Central memory CD8-positive, alpha-beta T cell (primary cell): ENCODE data around the gene RPS16.

Experiments used
- ATAC-seq: fragments of 150-1000 bp; cut with Tn5 transposase; replicated peaks from 2 replicates; pipeline ENCODE4 v1.10.0; 2022; ENCODE audit warnings: mild to moderate bottlenecking, moderate FRiP score, moderate number of reproducible peaks; ENCODE audit not compliant: poor library complexity, severe bottlenecking; ENCODE audit errors: extremely low read depth
- DNase-seq, 2 donors: peaks; one replicate each; pipeline ENCODE4 v3.0.0; 2021; ENCODE audit warnings: low spot score in 2 of 2
- H3K27ac Mint-ChIP-seq: one replicate; pipeline ENCODE4 v1.8.0; 2022; ENCODE audit warnings: low read depth, mild to moderate bottlenecking, moderate library complexity, mixed read lengths
- H3K27me3 Mint-ChIP-seq: one replicate; pipeline ENCODE4 v1.8.0; 2022; ENCODE audit warnings: mixed read lengths
- H3K36me3 Mint-ChIP-seq: one replicate; pipeline ENCODE4 v1.8.0; 2022; ENCODE audit warnings: mild to moderate bottlenecking, moderate library complexity, mixed read lengths; ENCODE audit not compliant: insufficient read depth
- H3K4me1 Mint-ChIP-seq: one replicate; pipeline ENCODE4 v1.8.0; 2022; ENCODE audit warnings: mixed read lengths
- H3K4me3 Mint-ChIP-seq: one replicate; pipeline ENCODE4 v1.8.0; 2022; ENCODE audit warnings: mild to moderate bottlenecking, moderate library complexity, mixed read lengths
- H3K9me3 Mint-ChIP-seq: one replicate; pipeline ENCODE4 v1.8.0; 2022; ENCODE audit warnings: mixed read lengths

Gene RPS16

GRCh38 chr19:39445196-39446111 lies 9.7 kb upstream of the RPS16 start, which contains the start of gene SUPT5H:
TSS of gene SUPT5H (plus strand) at chr19:39445582. CDS start at chr19:39445891, 309 bp downstream.
- DNase-seq (peak; percentile 91 to 97), ATAC-seq (peak; percentile 96)
- peaks cover 59% of the 10 kb centered on the region for H3K4me1 Mint-ChIP-seq
- peak within 1 kb of the TSS; percentile 98 for H3K4me3 Mint-ChIP-seq
- peaks cover 26% of the 10 kb centered on the region for H3K36me3 Mint-ChIP-seq
- H3K27ac Mint-ChIP-seq, result peak within 1 kb of the TSS; percentile 100
- no peaks in the 10 kb centered on the region for H3K9me3 Mint-ChIP-seq
- no peaks in the 10 kb centered on the region for H3K27me3 Mint-ChIP-seq

GRCh38 chr19:39444598-39445195 lies 8.9 kb upstream of the RPS16 start:
- ATAC-seq, result no peak
- peaks cover 26% of the 10 kb centered on the region for H3K36me3 Mint-ChIP-seq
- H3K4me1 Mint-ChIP-seq, result peaks cover 51% of the 10 kb centered on the region
- H3K27ac Mint-ChIP-seq, result peak overlapping the region; percentile 100
- H3K9me3 Mint-ChIP-seq, result no peaks in the 10 kb centered on the region
- peak overlapping the region; percentile 98 for H3K4me3 Mint-ChIP-seq
- no peaks in the 10 kb centered on the region for H3K27me3 Mint-ChIP-seq
- no peak for DNase-seq

GRCh38 chr19:39438270-39438934 lies 2.7 kb upstream of the RPS16 start:
- ATAC-seq (no peak), DNase-seq (no peak)
- Mint-ChIP-seq H3K4me1 (peaks cover 33% of the 10 kb centered on the region), H3K36me3 (peaks cover 28% of the 10 kb centered on the region), H3K4me3 (no peak overlapping the region), H3K27ac (no peak overlapping the region), H3K27me3 (no peaks in the 10 kb centered on the region), H3K9me3 (no peaks in the 10 kb centered on the region)

GRCh38 chr19:39436350-39436716 lies 584 bp upstream of the RPS16 start:
- H3K9me3 Mint-ChIP-seq, result no peaks in the 10 kb centered on the region
- ATAC-seq, result no peak
- H3K36me3 Mint-ChIP-seq, result peaks cover 43% of the 10 kb centered on the region
- H3K27me3 Mint-ChIP-seq, result no peaks in the 10 kb centered on the region
- peak overlapping the region; percentile 96 for H3K4me3 Mint-ChIP-seq
- peak overlapping the region; percentile 98 for H3K27ac Mint-ChIP-seq
- peaks cover 38% of the 10 kb centered on the region for H3K4me1 Mint-ChIP-seq
- no peak for DNase-seq

GRCh38 chr19:39434123-39435076 lies 1.3 kb downstream of the RPS16 start:
- Mint-ChIP-seq H3K36me3 (peaks cover 49% of the 10 kb centered on the region), H3K9me3 (no peaks in the 10 kb centered on the region), H3K4me1 (peaks cover 47% of the 10 kb centered on the region), H3K4me3 (peak overlapping the region; percentile 96), H3K27ac (peak overlapping the region; percentile 98), H3K27me3 (no peaks in the 10 kb centered on the region)
- ATAC-seq (no peak), DNase-seq (no peak)

- Mint-ChIP-seq H3K27ac (peak overlapping the region; percentile 25), H3K4me3 (peak overlapping the region; percentile 96), H3K27me3 (no peaks in the 10 kb centered on the region), H3K4me1 (peaks cover 47% of the 10 kb centered on the region), H3K9me3 (no peaks in the 10 kb centered on the region), H3K36me3 (peaks cover 49% of the 10 kb centered on the region)
- ATAC-seq (no peak), DNase-seq (no peak)
Measured at GRCh38 chr19:39433480-39434079, 2.2 kb downstream of the RPS16 start.

GRCh38 chr19:39432677-39433025 lies 3.1 kb downstream of the RPS16 start:
- no peak for DNase-seq
- ATAC-seq, result no peak
- peak overlapping the region; percentile 25 for H3K4me3 Mint-ChIP-seq
- no peaks in the 10 kb centered on the region for H3K27me3 Mint-ChIP-seq
- peaks cover 49% of the 10 kb centered on the region for H3K36me3 Mint-ChIP-seq
- no peak overlapping the region for H3K27ac Mint-ChIP-seq
- peaks cover 47% of the 10 kb centered on the region for H3K4me1 Mint-ChIP-seq
- H3K9me3 Mint-ChIP-seq, result no peaks in the 10 kb centered on the region

GRCh38 chr19:39430675-39431593 lies 4.8 kb downstream of the RPS16 start:
- DNase-seq (peak; percentile 19 to 58), ATAC-seq (peak; percentile 67)
- H3K27ac Mint-ChIP-seq, result peak overlapping the region; percentile 84

GRCh38 chr19:39428283-39429112 lies 7.3 kb downstream of the RPS16 start:
- DNase-seq, result no peak
- peaks cover 20% of the 10 kb centered on the region for H3K4me1 Mint-ChIP-seq
- H3K36me3 Mint-ChIP-seq, result peaks cover 29% of the 10 kb centered on the region
- H3K27ac Mint-ChIP-seq, result no peak overlapping the region
- H3K9me3 Mint-ChIP-seq, result no peaks in the 10 kb centered on the region
- no peaks in the 10 kb centered on the region for H3K27me3 Mint-ChIP-seq
- H3K4me3 Mint-ChIP-seq, result no peak overlapping the region
- ATAC-seq, result no peak

More at GRCh38 chr19:39430675-39431593, 4.8 kb downstream of the RPS16 start:
- Mint-ChIP-seq H3K4me1 (peaks cover 37% of the 10 kb centered on the region), H3K36me3 (peaks cover 41% of the 10 kb centered on the region), H3K9me3 (no peaks in the 10 kb centered on the region), H3K27me3 (no peaks in the 10 kb centered on the region), H3K4me3 (no peak overlapping the region)

GRCh38 chr19:39427707-39428106 lies 8.0 kb downstream of the RPS16 start:
- Mint-ChIP-seq H3K36me3 (peaks cover 25% of the 10 kb centered on the region), H3K4me1 (peaks cover 14% of the 10 kb centered on the region), H3K27me3 (no peaks in the 10 kb centered on the region), H3K27ac (no peak overlapping the region), H3K9me3 (no peaks in the 10 kb centered on the region), H3K4me3 (no peak overlapping the region)
- ATAC-seq (no peak), DNase-seq (no peak)
